Parathyroid adenoma (tissue), 2 donors: Measurements from ENCODE around the gene KRT31.

Experiments
- H2AFZ ChIP-seq: fragments of 300-600 bp; sonication (generic); one replicate; pipeline ENCODE4 v1.7.0; 2017; ENCODE audit warnings: antibody characterized with exemption, mild to moderate bottlenecking
- H3K27ac ChIP-seq: fragments of 300-600 bp; sonication (generic); one replicate; pipeline ENCODE4 v1.7.0; 2017
- H3K27me3 ChIP-seq: fragments of 300-600 bp; sonication (generic); one replicate; pipeline ENCODE4 v1.7.0; 2017; ENCODE audit warnings: low read length; ENCODE audit not compliant: control insufficient read depth, insufficient read depth
- H3K36me3 ChIP-seq: fragments of 300-600 bp; sonication (generic); one replicate; pipeline ENCODE4 v1.7.0; 2017; ENCODE audit warnings: low read length; ENCODE audit not compliant: control insufficient read depth, insufficient read depth
- H3K4me1 ChIP-seq: fragments of 300-600 bp; sonication (generic); one replicate; pipeline ENCODE4 v1.7.0; 2017; ENCODE audit warnings: control low read depth
- H3K4me2 ChIP-seq: fragments of 300-600 bp; sonication (generic); one replicate; pipeline ENCODE4 v1.7.0; 2017; ENCODE audit warnings: low read length
- H3K4me3 ChIP-seq: fragments of 300-600 bp; sonication (generic); one replicate; pipeline ENCODE4 v1.7.0; 2017; ENCODE audit warnings: low read depth, low read length
- H3K79me2 ChIP-seq: fragments of 300-600 bp; sonication (generic); one replicate; pipeline ENCODE4 v1.7.0; 2017; ENCODE audit warnings: control low read depth
- H3K9ac ChIP-seq: fragments of 300-600 bp; sonication (generic); one replicate; pipeline ENCODE4 v1.7.0; 2017; ENCODE audit warnings: mild to moderate bottlenecking
- H3K9me3 ChIP-seq: fragments of 300-600 bp; sonication (generic); one replicate; pipeline ENCODE4 v1.7.0; 2017; ENCODE audit warnings: low read length; ENCODE audit not compliant: control insufficient read depth
- TF ChIP-seq, protein P1 (sequence below): fragments of 300-600 bp; sonication (generic); IDR thresholded peaks from one replicate; pipeline ENCODE4 v1.7.0; 2017; ENCODE audit warnings: antibody characterized with exemption, mild to moderate bottlenecking
- donor health status: primary hyperparathyroidism.

The KRT31 gene

DNA sequence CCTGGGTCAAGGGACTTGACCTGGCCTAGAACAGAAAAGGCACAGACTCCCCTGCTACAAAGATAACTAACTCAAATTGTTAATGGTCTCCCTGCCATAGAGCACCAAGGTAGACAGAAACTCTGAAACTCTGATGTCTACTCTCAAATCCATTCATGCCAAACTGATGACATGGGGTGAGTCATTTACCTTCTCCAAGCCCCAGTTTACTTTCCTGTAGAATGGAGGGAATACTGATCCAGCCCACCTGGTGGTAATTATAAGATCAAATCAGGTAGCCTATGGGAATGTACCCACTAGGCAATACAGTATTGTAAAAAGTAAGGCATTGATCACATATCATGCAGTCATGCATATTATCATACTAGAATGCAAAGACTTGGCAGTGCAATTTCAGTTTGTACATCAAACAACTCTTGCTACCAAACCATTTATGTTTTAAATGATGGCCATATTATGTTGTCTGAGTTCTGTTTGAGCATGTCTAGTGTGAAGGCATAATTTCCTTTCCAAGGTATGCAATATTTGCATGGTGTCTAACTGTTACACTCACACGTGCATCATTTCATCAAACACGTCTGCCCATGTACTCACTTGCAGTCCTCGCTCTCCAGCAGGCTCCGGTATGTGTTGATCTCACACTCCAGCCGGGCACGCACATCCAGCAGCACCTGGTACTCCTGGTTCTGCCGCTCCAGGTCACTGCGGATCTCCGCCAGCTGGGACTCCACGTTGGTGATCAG, 3.0 kb downstream of the KRT31 start:
- no peak overlapping the region for H3K27ac ChIP-seq
- no peaks in the 10 kb centered on the region for H3K9me3 ChIP-seq
- H3K79me2 ChIP-seq: no peaks in the 10 kb centered on the region

DNA sequence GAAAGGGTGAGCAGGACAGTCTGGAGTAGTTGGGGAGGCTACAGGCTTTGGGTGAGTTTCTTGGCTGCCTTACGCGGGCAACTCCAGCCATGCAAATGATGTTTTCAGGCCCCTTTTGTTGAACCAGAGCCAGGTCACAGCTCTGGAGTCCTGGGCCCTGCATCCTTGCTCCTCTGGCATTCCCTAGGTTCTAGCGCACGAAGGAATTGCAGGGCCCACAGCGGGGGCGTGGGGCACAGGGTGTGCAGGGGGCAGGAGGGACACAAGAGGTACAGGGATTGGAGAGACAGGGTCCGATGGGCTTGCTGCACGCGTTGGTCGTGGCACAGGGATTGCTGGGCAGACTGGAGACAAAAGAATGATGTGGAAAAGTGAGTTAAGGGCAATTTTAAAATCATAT, 3.6 kb downstream of the KRT31 start:
- no peaks in the 10 kb centered on the region for H3K9me3 ChIP-seq
- H3K79me2 ChIP-seq: no peaks in the 10 kb centered on the region
- H3K27me3 ChIP-seq: no peaks in the 10 kb centered on the region
- no peak overlapping the region for H3K4me2 ChIP-seq
- H3K9ac ChIP-seq: no peak overlapping the region
- no peak overlapping the region for H2AFZ ChIP-seq
- no peak overlapping the region for H3K27ac ChIP-seq
- no peak overlapping the region for H3K4me3 ChIP-seq
- H3K36me3 ChIP-seq: no peaks in the 10 kb centered on the region
- TF ChIP-seq, protein P1, sequence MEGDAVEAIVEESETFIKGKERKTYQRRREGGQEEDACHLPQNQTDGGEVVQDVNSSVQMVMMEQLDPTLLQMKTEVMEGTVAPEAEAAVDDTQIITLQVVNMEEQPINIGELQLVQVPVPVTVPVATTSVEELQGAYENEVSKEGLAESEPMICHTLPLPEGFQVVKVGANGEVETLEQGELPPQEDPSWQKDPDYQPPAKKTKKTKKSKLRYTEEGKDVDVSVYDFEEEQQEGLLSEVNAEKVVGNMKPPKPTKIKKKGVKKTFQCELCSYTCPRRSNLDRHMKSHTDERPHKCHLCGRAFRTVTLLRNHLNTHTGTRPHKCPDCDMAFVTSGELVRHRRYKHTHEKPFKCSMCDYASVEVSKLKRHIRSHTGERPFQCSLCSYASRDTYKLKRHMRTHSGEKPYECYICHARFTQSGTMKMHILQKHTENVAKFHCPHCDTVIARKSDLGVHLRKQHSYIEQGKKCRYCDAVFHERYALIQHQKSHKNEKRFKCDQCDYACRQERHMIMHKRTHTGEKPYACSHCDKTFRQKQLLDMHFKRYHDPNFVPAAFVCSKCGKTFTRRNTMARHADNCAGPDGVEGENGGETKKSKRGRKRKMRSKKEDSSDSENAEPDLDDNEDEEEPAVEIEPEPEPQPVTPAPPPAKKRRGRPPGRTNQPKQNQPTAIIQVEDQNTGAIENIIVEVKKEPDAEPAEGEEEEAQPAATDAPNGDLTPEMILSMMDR: no peak
- H3K4me1 ChIP-seq: no peaks in the 10 kb centered on the region

More for the DNA sequence above, 3.0 kb downstream of the KRT31 start:
- Histone ChIP-seq H3K4me3 (no peak overlapping the region), H3K36me3 (no peaks in the 10 kb centered on the region), H3K9ac (no peak overlapping the region), H2AFZ (no peak overlapping the region), H3K4me1 (no peaks in the 10 kb centered on the region), H3K27me3 (no peaks in the 10 kb centered on the region), H3K4me2 (no peak overlapping the region)
- TF ChIP-seq, protein P1: no peak

DNA sequence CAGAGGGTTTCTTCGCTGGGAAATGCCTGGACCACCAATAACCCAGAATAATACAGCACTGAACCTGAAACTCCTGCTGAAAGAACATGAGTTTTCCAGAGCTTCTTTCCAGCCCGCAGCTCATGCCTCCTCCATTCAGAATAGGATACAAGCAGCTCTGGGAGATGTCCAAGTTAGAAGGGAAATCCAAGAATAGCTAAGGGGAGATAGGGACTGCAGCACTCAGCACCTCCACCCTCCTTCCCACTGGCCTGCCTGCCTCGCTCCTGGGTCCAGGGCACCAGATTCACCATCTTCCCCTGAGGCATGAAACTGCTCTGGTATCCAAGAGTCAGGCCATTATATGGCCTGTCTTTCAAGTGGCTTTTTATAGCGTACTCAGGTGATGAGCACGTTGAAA, 4.1 kb downstream of the KRT31 start:
- H3K9me3 ChIP-seq: no peaks in the 10 kb centered on the region
- no peaks in the 10 kb centered on the region for H3K79me2 ChIP-seq
- H3K4me1 ChIP-seq: no peaks in the 10 kb centered on the region
- no peaks in the 10 kb centered on the region for H3K27me3 ChIP-seq
- H3K9ac ChIP-seq: no peak overlapping the region
- no peak overlapping the region for H2AFZ ChIP-seq
- no peak overlapping the region for H3K27ac ChIP-seq
- no peak overlapping the region for H3K4me2 ChIP-seq
- TF ChIP-seq, protein P1: no peak
- no peaks in the 10 kb centered on the region for H3K36me3 ChIP-seq
- H3K4me3 ChIP-seq: no peak overlapping the region

DNA sequence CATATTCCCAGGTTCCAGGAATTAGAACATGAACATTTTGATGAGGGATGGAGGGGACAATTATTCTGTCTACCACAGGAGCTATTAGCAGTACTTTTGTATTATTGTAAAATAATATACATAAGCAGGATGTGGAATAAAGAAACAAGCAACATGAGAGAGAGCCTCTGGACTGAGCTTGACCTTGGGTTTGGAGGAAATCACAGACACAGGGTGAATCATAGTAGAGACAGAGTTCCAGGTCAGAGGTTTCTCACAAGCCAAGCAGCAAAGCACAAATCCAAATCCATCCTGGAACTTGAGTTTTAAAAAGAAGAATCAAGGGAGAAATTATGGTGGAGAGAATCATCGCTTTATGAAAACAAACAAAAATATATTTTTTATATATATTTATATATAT, 5.1 kb downstream of the KRT31 start:
- Histone ChIP-seq H3K36me3 (no peaks in the 10 kb centered on the region), H3K79me2 (no peaks in the 10 kb centered on the region), H3K27me3 (no peaks in the 10 kb centered on the region), H3K4me1 (no peaks in the 10 kb centered on the region), H2AFZ (no peak overlapping the region), H3K27ac (no peak overlapping the region), H3K4me3 (no peak overlapping the region), H3K9ac (no peak overlapping the region), H3K9me3 (no peaks in the 10 kb centered on the region), H3K4me2 (no peak overlapping the region)
- TF ChIP-seq, protein P1: no peak

DNA sequence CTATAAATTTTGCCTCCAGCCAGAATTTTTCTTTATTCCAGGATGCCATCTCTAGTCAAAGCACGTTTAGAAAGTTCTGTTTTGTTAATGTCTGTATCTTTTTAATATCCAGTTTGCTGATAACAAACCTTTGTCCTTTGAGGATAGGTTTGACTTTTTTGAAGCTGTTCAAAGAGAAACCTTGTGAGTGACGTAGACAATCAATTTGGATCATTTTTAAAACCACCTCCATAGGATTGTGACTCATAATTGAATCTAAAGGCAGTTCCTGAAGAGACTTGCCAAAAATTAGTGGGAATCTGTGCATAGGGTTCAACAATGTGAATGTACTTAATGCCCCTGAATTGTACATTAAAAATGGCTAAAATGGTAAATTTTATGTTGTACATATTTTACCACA, 5.9 kb downstream of the KRT31 start:
- H2AFZ ChIP-seq: no peak overlapping the region
- H3K4me2 ChIP-seq: no peak overlapping the region
- H3K4me1 ChIP-seq: no peaks in the 10 kb centered on the region
- no peaks in the 10 kb centered on the region for H3K9me3 ChIP-seq
- no peak overlapping the region for H3K4me3 ChIP-seq
- no peaks in the 10 kb centered on the region for H3K79me2 ChIP-seq
- H3K27ac ChIP-seq: no peak overlapping the region
- no peaks in the 10 kb centered on the region for H3K27me3 ChIP-seq
- TF ChIP-seq, protein P1: no peak
- H3K9ac ChIP-seq: no peak overlapping the region
- H3K36me3 ChIP-seq: no peaks in the 10 kb centered on the region
